Loucy (cell line): ENCODE results near the gene INTS13.

Experiments used
- CTCF ChIP-seq: fragments of 200-600 bp; sonication (generic); conservative IDR thresholded peaks from 2 replicates; pipeline ENCODE4 v1.5.1; 2014; ENCODE audit warnings: mild to moderate bottlenecking, antibody characterized with exemption, low read length
- EZH2phosphoT487 ChIP-seq: fragments of 200-600 bp; IDR thresholded peaks from 2 replicates; pipeline ENCODE4 v1.6.1; 2018; ENCODE audit warnings: antibody characterized with exemption, mild to moderate bottlenecking, moderate library complexity, borderline replicate concordance

GRCh38 chr12:26878661-26879119 is 59.1 kb downstream of the INTS13 start:
- no peak for TF ChIP-seq CTCF
- TF ChIP-seq EZH2phosphoT487 = no peak
